OCI-LY1 (cell line): ENCODE measurements around the gene ADAMTSL3.

Experiments used
- H2AFZ ChIP-seq: fragments of 200-600 bp; sonication (generic), shearing (Covaris generic); 2 replicates; pipeline ENCODE4 v1.6.0; 2014; ENCODE audit warnings: antibody characterized with exemption, mild to moderate bottlenecking, low read length
- H3F3A ChIP-seq: fragments of 200-600 bp; sonication (generic), shearing (Covaris generic); 2 replicates; pipeline ENCODE4 v1.6.0; 2014; ENCODE audit warnings: mild to moderate bottlenecking, antibody characterized with exemption, low read length, moderate library complexity; ENCODE audit not compliant: insufficient read depth
- H3K27ac ChIP-seq: fragments of 200-600 bp; sonication (generic); 2 replicates; pipeline ENCODE4 v1.5.1; 2014; ENCODE audit warnings: low read length, mixed run types, mild to moderate bottlenecking, low read depth; ENCODE audit not compliant: poor library complexity, severe bottlenecking
- H3K27me3 ChIP-seq: fragments of 200-600 bp; sonication (generic); 2 replicates; pipeline ENCODE4 v1.6.0; 2014; ENCODE audit warnings: antibody characterized with exemption, mild to moderate bottlenecking, low read length, moderate library complexity; ENCODE audit not compliant: insufficient read depth
- H3K36me3 ChIP-seq: fragments of 200-600 bp; sonication (generic); 2 replicates; pipeline ENCODE4 v1.6.1; 2014; ENCODE audit warnings: mild to moderate bottlenecking, antibody characterized with exemption, low read length, moderate library complexity, mixed read lengths; ENCODE audit not compliant: insufficient read depth
- H3K4me1 ChIP-seq: fragments of 200-600 bp; sonication (generic); 2 replicates; pipeline ENCODE4 v1.5.1; 2014; ENCODE audit warnings: mild to moderate bottlenecking, low read length, moderate library complexity; ENCODE audit not compliant: insufficient read depth, severe bottlenecking
- H3K4me2 ChIP-seq: fragments of 200-600 bp; sonication (generic), shearing (Covaris generic); 2 replicates; pipeline ENCODE4 v1.6.1; 2014; ENCODE audit warnings: low read length
- H3K4me3 ChIP-seq: fragments of 200-600 bp; sonication (generic); 2 replicates; pipeline ENCODE4 v1.5.1; 2014; ENCODE audit warnings: low read length, low read depth, mild to moderate bottlenecking, mixed read lengths; ENCODE audit not compliant: poor library complexity, severe bottlenecking
- H3K79me2 ChIP-seq: fragments of 200-600 bp; shearing (Covaris generic); 2 replicates; pipeline ENCODE4 v1.6.1; 2016; ENCODE audit warnings: mixed run types, low read length, mixed read lengths; ENCODE audit not compliant: insufficient read depth
- H3K9ac ChIP-seq: fragments of 200-600 bp; sonication (generic), shearing (Covaris generic); 2 replicates; pipeline ENCODE4 v1.6.1; 2014; ENCODE audit warnings: mild to moderate bottlenecking, low read length, mixed read lengths
- H3K9me2 ChIP-seq: fragments of 200-600 bp; sonication (generic), shearing (Covaris generic); 2 replicates; pipeline ENCODE4 v1.6.1; 2014; ENCODE audit warnings: low read depth, mild to moderate bottlenecking, low read length, mixed read lengths
- H3K9me3 ChIP-seq: fragments of 200-600 bp; shearing (Covaris generic); 2 replicates; pipeline ENCODE4 v1.6.1; 2014; ENCODE audit warnings: low read length, mixed read lengths
- H4K20me1 ChIP-seq: fragments of 200-600 bp; sonication (generic), shearing (Covaris generic); 2 replicates; pipeline ENCODE4 v1.6.0; 2016; ENCODE audit warnings: mild to moderate bottlenecking, low read length; ENCODE audit not compliant: insufficient read depth
- CTCF ChIP-seq: fragments of 200-600 bp; sonication (generic), shearing (Covaris generic); IDR thresholded peaks from 2 replicates; pipeline ENCODE4 v1.5.1; 2017; ENCODE audit warnings: mild to moderate bottlenecking, antibody characterized with exemption, low read length, moderate library complexity, mixed read lengths
- EZH2 ChIP-seq: fragments of 200-600 bp; sonication (generic), shearing (Covaris generic); IDR thresholded peaks from 2 replicates; pipeline ENCODE4 v1.8.0; 2017; ENCODE audit warnings: borderline replicate concordance, mixed run types, mild to moderate bottlenecking, antibody characterized with exemption, low read length, moderate library complexity, mixed read lengths

The ADAMTSL3 gene

GRCh38 chr15:83616840-83617239 is 37.1 kb upstream of the ADAMTSL3 start:
- no peak overlapping the region for H3K9ac ChIP-seq
- no peaks in the 10 kb centered on the region for H3K79me2 ChIP-seq
- H2AFZ ChIP-seq, result no peak overlapping the region
- H3K4me1 ChIP-seq, result no peaks in the 10 kb centered on the region
- no peak overlapping the region for H3K4me3 ChIP-seq
- no peak overlapping the region for H3K27ac ChIP-seq
- no peaks in the 10 kb centered on the region for H3F3A ChIP-seq
- no peaks in the 10 kb centered on the region for H3K9me3 ChIP-seq
- no peaks in the 10 kb centered on the region for H3K27me3 ChIP-seq
- no peaks in the 10 kb centered on the region for H3K36me3 ChIP-seq
- no peaks in the 10 kb centered on the region for H3K9me2 ChIP-seq
- no peaks in the 10 kb centered on the region for H4K20me1 ChIP-seq
- TF ChIP-seq CTCF, result no peak
- TF ChIP-seq EZH2, result no peak
- no peak overlapping the region for H3K4me2 ChIP-seq

GRCh38 chr15:83626171-83626802 is 27.6 kb upstream of the ADAMTSL3 start:
- no peaks in the 10 kb centered on the region for H3K36me3 ChIP-seq
- no peak overlapping the region for H3K9ac ChIP-seq
- no peaks in the 10 kb centered on the region for H3K9me2 ChIP-seq
- H3K4me3 ChIP-seq, result no peak overlapping the region
- TF ChIP-seq CTCF (no peak), EZH2 (no peak)
- H3K27ac ChIP-seq, result no peak overlapping the region
- no peaks in the 10 kb centered on the region for H3F3A ChIP-seq
- no peak overlapping the region for H2AFZ ChIP-seq
- H3K4me1 ChIP-seq, result no peaks in the 10 kb centered on the region
- H4K20me1 ChIP-seq, result no peaks in the 10 kb centered on the region
- H3K79me2 ChIP-seq, result no peaks in the 10 kb centered on the region
- no peak overlapping the region for H3K4me2 ChIP-seq
- no peaks in the 10 kb centered on the region for H3K27me3 ChIP-seq
- H3K9me3 ChIP-seq, result no peaks in the 10 kb centered on the region

GRCh38 chr15:83631534-83631933 is 22.4 kb upstream of the ADAMTSL3 start:
- Histone ChIP-seq H3F3A (no peaks in the 10 kb centered on the region), H3K9ac (no peak overlapping the region), H4K20me1 (no peaks in the 10 kb centered on the region), H3K4me3 (no peak overlapping the region), H3K4me2 (no peak overlapping the region), H3K79me2 (no peaks in the 10 kb centered on the region), H3K9me2 (no peaks in the 10 kb centered on the region), H3K9me3 (no peaks in the 10 kb centered on the region), H3K4me1 (no peaks in the 10 kb centered on the region), H3K27ac (no peak overlapping the region), H3K27me3 (no peaks in the 10 kb centered on the region), H2AFZ (no peak overlapping the region), H3K36me3 (no peaks in the 10 kb centered on the region)
- TF ChIP-seq CTCF, result no peak
- no peak for TF ChIP-seq EZH2
